Fibroblast of lung (primary cell): ENCODE results near the gene MYBPC1. TPM values are rescaled to one million over a fixed set of nuclear protein-coding genes. Genes with fewer than 3 reads are reported as not detected.

Source experiments
- DNase-seq, 2 donors: peaks; one replicate each; pipeline versions ENCODE4 v3.0.0 to v3.0.0-alpha.2; 2010; ENCODE audit warnings: low read depth in 2 of 2
- H2AFZ ChIP-seq: 2 replicates; pipeline ENCODE4 v1.5.1; 2012; ENCODE audit warnings: low read length, control low read depth, inconsistent platforms
- H3K27ac ChIP-seq: 2 replicates; pipeline ENCODE4 v1.5.1; 2011; ENCODE audit warnings: low read length, control low read depth; ENCODE audit not compliant: insufficient read depth
- H3K27me3 ChIP-seq: 2 replicates; pipeline ENCODE4 v1.5.1; 2011; ENCODE audit warnings: mild to moderate bottlenecking, low read length; ENCODE audit not compliant: control insufficient read depth, insufficient read depth
- H3K36me3 ChIP-seq: 2 replicates; pipeline ENCODE4 v1.5.1; 2011; ENCODE audit warnings: low read length; ENCODE audit not compliant: control insufficient read depth, insufficient read depth
- H3K4me1 ChIP-seq: 2 replicates; pipeline ENCODE4 v1.5.1; 2011; ENCODE audit warnings: low read length; ENCODE audit not compliant: control insufficient read depth, insufficient read depth; ENCODE audit errors: extremely low read depth
- H3K4me2 ChIP-seq: 2 replicates; pipeline ENCODE4 v1.5.1; 2011; ENCODE audit warnings: low read length, control low read depth; ENCODE audit not compliant: insufficient read depth; ENCODE audit errors: extremely low read depth
- H3K4me3 ChIP-seq, 4 experiments: fragments of 200-600 bp in 1 of 4; sonication (generic) in 1 of 4; replicated peaks in 1 of 4; 2 replicates each; pipeline ENCODE4 v1.5.1; 2011 to 2016; ENCODE audit warnings: low read length in 4 of 4, low read depth in 3 of 4, mild to moderate bottlenecking in 3 of 4, control low read depth in 2 of 4, inconsistent platforms in 1 of 4, mixed read lengths in 1 of 4; ENCODE audit not compliant: insufficient read depth in 1 of 4; ENCODE audit errors: control extremely low read depth in 1 of 4
- H3K79me2 ChIP-seq: 2 replicates; pipeline ENCODE4 v1.5.1; 2012; ENCODE audit warnings: mild to moderate bottlenecking, low read length, inconsistent platforms; ENCODE audit not compliant: control insufficient read depth, insufficient read depth
- H3K9ac ChIP-seq: 2 replicates; pipeline ENCODE4 v1.5.1; 2011; ENCODE audit warnings: mild to moderate bottlenecking, low read length, control low read depth; ENCODE audit not compliant: insufficient read depth
- H3K9me3 ChIP-seq: 2 replicates; pipeline ENCODE4 v1.5.1; 2012; ENCODE audit warnings: low read depth, low read length; ENCODE audit not compliant: control insufficient read depth, insufficient read depth
- H4K20me1 ChIP-seq: 2 replicates; pipeline ENCODE4 v1.5.1; 2011; ENCODE audit warnings: low read length; ENCODE audit not compliant: control insufficient read depth, insufficient read depth; ENCODE audit errors: extremely low read depth
- EZH2 ChIP-seq: IDR thresholded peaks from 2 replicates; pipeline ENCODE4 v1.5.1; 2012; ENCODE audit warnings: low read length, control low read depth, mild to moderate bottlenecking; ENCODE audit errors: missing control alignments
- polyA plus RNA-seq, 2 donors: library from polyadenylated mRNA; depleted of rRNA in 1 of 2; stranded (reverse) in 1 of 2; unstranded in 1 of 2; fragments of >200 nt; gene quantifications; 2 replicates each; pipeline ENCODE4 v1.2.1, GENCODE V29; 2011 to 2012; ENCODE audit warnings: missing spikeins in 1 of 2
- total RNA-seq: library from RNA; depleted of rRNA; stranded (reverse); fragments of >200 nt; gene quantifications from 2 replicates; pipeline ENCODE4 v1.2.1, GENCODE V29; 2014
- TF ChIP-seq, protein P1 (sequence below), 2 donors: IDR thresholded peaks in 1 of 2; conservative IDR thresholded peaks in 1 of 2; 1 replicate in 1 of 2; 2 replicates in 1 of 2; pipeline ENCODE4 v1.5.1; 2011 to 2012; ENCODE audit warnings: low read length in 2 of 2, control low read depth in 1 of 2, inconsistent platforms in 1 of 2, low read depth in 1 of 2, mild to moderate bottlenecking in 1 of 2

The MYBPC1 gene
- total and polyA plus RNA-seq, 2 donors (not counting 1 experiment from before 2014, with no cell fraction given): not detected

DNA sequence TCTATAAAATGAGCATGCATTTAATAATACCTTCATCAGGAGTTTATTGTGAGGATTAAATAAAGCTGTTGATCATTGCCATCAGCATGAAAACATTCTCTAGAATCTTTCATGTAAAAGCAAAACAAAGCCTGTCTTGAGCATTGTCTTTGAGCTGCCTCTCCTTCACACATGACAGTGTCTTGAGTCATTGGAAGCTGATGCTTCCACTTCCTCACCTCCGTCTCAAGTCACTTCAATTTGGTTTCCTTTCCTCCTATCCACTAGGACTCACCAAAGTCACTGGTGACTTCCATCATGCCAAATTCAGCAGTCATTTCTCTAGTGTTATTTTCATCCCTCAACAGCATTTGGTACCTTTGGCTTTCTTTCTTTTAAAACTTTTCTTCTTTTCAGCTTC is 31.6 kb upstream of the MYBPC1 start:
- H3K36me3 ChIP-seq: no peaks in the 10 kb centered on the region
- H3K4me3 ChIP-seq: no peak overlapping the region
- no peak for TF ChIP-seq EZH2
- TF ChIP-seq, protein P1, sequence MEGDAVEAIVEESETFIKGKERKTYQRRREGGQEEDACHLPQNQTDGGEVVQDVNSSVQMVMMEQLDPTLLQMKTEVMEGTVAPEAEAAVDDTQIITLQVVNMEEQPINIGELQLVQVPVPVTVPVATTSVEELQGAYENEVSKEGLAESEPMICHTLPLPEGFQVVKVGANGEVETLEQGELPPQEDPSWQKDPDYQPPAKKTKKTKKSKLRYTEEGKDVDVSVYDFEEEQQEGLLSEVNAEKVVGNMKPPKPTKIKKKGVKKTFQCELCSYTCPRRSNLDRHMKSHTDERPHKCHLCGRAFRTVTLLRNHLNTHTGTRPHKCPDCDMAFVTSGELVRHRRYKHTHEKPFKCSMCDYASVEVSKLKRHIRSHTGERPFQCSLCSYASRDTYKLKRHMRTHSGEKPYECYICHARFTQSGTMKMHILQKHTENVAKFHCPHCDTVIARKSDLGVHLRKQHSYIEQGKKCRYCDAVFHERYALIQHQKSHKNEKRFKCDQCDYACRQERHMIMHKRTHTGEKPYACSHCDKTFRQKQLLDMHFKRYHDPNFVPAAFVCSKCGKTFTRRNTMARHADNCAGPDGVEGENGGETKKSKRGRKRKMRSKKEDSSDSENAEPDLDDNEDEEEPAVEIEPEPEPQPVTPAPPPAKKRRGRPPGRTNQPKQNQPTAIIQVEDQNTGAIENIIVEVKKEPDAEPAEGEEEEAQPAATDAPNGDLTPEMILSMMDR (conservative IDR thresholded peaks at IDR 0.05 in 1 of 2, IDR thresholded peaks at IDR 0.05 in 1 of 2; ENCODE audit: low read depth in 1 of 2, low read length in 2 of 2): no peak
- no peak overlapping the region for H2AFZ ChIP-seq
- no peaks in the 10 kb centered on the region for H3K27me3 ChIP-seq
- H3K4me1 ChIP-seq: no peaks in the 10 kb centered on the region
- no peaks in the 10 kb centered on the region for H3K79me2 ChIP-seq
- no peak overlapping the region for H3K27ac ChIP-seq
- H3K9me3 ChIP-seq: no peaks in the 10 kb centered on the region
- H3K9ac ChIP-seq: no peak overlapping the region
- H3K4me2 ChIP-seq: no peak overlapping the region
- DNase-seq: no peak
- H4K20me1 ChIP-seq: no peaks in the 10 kb centered on the region

DNA sequence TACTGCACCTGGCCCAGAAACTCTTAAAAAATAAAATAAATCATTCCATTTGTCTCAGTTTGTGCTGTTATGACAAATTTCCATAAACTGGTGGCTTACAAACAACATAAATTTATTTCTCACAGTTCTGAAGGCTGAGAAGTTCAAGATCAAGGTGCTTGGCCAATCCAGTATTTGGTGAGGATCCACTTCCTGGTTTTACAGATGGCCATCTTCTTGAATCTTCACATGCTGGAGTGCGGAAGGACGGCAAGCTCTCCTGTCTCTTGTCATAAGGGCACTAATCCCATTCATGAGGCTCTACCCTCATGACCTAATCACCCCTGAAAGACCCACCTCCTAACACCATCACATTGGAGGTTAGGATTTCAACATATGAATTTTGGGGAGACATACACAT is 29.9 kb upstream of the MYBPC1 start:
- Histone ChIP-seq H3K4me2 (no peak overlapping the region), H2AFZ (no peak overlapping the region), H4K20me1 (no peaks in the 10 kb centered on the region), H3K4me1 (no peaks in the 10 kb centered on the region), H3K27me3 (no peaks in the 10 kb centered on the region), H3K79me2 (no peaks in the 10 kb centered on the region), H3K9me3 (no peaks in the 10 kb centered on the region), H3K36me3 (no peaks in the 10 kb centered on the region), H3K9ac (no peak overlapping the region), H3K27ac (no peak overlapping the region), H3K4me3 (no peak overlapping the region)
- TF ChIP-seq, protein P1 (conservative IDR thresholded peaks at IDR 0.05 in 1 of 2, IDR thresholded peaks at IDR 0.05 in 1 of 2; ENCODE audit: low read depth in 1 of 2, low read length in 2 of 2): no peak
- no peak for TF ChIP-seq EZH2
- no peak for DNase-seq

- Histone ChIP-seq H3K9me3 (no peaks in the 10 kb centered on the region), H3K79me2 (no peaks in the 10 kb centered on the region), H4K20me1 (no peaks in the 10 kb centered on the region), H3K36me3 (no peaks in the 10 kb centered on the region), H2AFZ (no peak overlapping the region), H3K27me3 (no peaks in the 10 kb centered on the region), H3K9ac (no peak overlapping the region), H3K4me3 (no peak overlapping the region), H3K4me1 (no peaks in the 10 kb centered on the region), H3K4me2 (no peak overlapping the region), H3K27ac (no peak overlapping the region)
- no peak for DNase-seq
- TF ChIP-seq, protein P1 (conservative IDR thresholded peaks at IDR 0.05 in 1 of 2, IDR thresholded peaks at IDR 0.05 in 1 of 2; ENCODE audit: low read depth in 1 of 2, low read length in 2 of 2): no peak
- no peak for TF ChIP-seq EZH2
These were observed 28.5 kb upstream of the MYBPC1 start for GRCh38 chr12:101566318-101566717.
